DMS53 treated with DMSO at 0.1 percent for 48 hours (cell line): Measurements from ENCODE around the gene HSBP1L1.

Source experiments
- DNase-seq: peaks from one replicate; lab custom pipeline; 2025; ENCODE audit not compliant: unreplicated experiment; lab: John Stamatoyannopoulos, UW

The HSBP1L1 gene

DNA sequence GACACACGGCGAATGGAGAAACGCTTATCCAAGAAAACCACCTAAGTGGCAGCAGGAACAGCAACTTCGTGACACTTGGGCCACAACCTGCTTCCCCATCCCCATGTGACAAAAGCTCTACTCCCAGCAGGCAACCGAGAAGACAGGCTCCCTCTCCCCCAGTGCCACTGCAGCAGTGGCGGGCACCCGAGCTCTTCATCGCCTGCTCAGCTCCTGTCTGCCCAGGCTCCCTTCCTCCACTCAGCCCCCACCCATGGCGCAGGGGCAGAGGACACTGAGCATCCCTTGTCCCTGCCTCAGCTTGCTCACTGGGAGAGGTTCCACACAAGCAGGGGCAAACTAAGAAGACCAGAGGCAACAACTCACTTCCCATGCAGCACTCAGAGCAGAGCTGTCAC is 35.9 kb upstream of the HSBP1L1 start:
- no peak for DNase-seq

DNA sequence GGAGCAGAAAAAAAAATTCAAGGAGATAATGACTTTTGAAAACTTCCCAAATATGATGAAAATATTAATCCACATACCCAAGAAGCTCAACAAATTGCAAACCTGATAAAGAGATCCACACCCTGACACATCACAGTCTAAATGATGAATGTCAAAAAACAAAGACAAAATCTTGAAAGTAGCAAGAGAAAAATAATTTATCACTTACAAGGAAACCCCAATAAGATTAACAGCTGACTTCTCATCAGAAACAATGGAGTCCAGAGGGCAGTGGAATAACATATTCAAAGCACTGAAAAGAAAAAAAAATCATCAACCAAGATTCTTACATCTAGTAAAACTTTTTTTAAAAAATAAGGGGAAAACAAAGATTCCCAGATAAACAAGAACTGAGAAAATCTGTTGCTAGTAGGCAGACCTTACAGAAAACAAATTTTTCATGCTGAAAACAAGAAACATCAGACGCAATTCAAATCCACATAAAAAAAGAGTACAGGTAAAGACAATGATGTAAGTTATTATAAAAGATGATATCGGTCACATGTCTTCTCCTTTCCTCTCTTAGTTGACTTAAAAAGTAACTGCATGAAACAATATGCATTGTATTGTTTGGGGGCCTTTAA is 34.3 kb upstream of the HSBP1L1 start:
- DNase-seq = no peak

DNA sequence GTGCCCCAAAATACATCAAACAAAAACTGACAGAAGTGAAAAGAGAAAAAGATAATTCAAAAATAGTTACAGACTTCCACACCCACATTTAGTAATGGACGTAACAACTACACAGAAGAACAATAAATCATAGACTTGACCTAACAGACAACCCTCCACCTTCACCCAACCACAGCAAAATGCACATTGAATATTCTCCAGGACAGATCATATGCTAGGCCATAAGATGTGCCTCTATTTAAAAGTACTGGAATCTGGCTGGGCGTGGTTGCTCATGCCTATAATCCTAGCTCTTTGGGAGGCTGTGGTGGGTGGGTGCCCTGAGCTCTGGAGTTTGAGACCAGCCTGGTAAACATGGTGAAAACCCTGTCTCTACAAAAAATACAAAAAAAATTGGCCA is 33.0 kb upstream of the HSBP1L1 start:
- DNase-seq = no peak

DNA sequence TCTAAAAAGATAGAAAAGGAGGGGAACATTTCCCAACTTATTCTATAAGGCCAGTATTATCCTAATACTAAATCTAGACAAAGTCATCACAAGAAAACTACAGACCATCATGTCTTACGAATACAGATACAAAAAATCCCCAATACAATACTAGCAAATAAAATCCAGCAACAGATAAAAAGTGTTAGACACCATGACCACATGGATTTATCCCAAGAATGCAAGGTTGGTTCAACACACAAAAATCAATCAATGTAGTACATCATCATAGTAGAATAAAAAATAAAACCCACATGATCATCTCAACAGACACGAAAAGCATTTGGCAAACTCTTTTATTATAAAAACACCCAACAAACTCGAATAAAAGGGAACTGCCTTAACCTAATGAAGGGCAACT is 31.5 kb upstream of the HSBP1L1 start:
- no peak for DNase-seq

DNA sequence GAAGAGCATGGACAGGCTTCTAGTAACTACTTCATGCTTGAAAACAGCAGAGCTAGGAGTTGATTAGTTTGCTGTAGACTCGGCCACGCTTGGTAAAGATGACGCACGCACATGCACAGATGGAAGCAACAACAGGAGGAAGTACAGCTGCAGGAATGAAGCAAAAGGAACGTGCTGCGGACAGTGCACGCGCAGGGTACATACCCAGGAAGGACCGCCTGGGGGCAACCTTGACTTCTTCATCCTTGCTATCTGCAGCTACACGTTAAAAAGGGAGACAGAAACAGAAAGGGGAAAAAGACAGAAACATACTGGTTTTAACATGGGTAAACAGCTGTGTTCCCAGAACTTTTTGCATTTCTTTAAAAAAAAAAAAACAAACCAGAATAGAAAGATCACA is 30.7 kb upstream of the HSBP1L1 start:
- DNase-seq = no peak

DNA sequence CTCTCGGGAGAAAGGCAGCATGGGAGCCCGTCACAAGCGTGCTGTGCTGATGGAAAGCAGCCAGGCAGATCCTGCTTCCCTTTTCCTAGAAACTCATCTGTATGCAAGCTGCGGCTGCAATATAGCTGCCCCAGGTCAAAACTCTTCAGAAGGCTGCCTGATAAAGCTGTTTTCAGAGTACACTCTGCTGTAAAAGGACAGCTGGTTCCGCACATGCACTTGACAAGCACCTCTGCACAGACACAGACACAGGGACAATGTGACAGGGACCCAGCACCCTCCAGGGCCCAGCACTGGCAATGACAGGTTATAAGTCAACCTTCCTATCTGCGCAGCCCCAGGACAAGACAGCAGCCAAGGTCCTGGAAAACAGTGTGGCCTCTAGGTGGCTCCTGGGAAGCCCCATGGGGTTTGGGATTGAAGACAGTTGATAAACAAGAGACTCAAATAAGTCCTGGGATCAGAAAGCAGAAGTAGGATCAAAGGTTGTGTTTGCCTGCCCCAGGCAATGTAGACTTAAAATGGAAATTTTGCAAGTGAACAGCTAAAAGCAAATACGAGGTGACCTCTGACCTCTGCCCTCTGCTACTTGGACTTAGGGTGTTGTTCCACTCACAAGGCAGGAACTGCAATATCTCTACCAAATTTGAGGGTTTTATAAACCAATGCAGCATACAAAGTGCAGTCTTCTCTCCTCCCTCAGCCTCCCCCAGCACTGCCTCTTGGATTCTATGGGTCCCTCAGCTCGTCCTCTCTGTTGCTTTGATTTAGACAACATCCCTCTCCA is 29.9 kb upstream of the HSBP1L1 start:
- DNase-seq = no peak

DNA sequence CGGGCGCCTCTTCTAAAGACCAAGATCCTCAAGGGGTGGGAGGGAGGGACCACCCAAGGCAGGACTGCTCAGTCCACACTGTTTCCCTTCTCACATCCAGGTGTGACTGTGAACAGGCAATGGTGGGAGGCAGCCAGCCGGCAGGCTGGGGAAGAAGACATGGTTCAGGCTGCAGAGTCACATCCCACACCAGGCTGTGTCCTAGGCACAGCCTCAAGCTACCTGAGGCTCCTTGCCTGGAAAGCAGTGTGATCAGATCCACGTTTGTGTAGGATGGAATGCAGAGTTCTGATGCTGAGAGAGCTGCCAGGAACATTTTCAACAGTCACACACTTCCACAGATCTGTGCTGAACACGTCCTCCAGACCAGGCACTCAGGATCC is 29.4 kb upstream of the HSBP1L1 start:
- no peak for DNase-seq

DNA sequence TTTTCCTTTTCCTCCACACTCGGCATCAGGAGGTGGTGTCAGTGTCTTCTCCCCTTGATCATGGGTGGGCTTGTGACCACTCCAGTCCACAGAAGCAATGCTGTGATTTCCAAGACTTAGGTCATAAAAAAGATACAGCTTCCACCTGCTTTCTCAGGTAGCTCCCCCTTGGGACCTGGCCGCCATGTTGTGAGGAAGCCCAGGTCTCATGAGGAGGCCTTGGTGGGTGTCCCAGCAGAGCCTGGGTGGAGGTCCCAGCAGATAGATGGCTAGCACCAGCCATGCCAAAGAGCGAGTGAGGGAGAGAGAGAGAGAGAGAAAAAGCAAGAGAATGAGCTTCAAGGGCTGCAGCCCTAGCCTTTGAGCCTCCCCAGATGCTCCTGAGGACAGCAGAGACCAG is 28.9 kb upstream of the HSBP1L1 start:
- no peak for DNase-seq

DNA sequence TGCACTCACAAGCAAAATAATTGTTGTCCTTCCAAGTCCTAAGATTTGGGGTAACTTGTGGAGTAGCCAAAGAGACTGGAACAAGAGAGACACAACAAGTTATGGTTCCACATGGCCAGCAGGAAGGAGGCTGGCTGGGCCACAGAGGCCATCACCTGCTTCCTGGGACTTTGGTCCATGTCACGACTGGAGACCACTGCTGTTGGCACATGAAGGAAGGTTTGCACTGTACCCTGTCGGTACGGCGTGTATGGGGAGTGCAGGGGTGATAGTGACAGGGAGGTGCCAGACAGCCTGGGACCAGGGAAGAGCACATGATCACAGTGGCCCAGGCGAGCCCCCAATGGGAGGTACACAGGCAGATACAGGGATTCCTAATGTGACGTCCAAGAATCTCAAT is 28.5 kb upstream of the HSBP1L1 start:
- DNase-seq = no peak

DNA sequence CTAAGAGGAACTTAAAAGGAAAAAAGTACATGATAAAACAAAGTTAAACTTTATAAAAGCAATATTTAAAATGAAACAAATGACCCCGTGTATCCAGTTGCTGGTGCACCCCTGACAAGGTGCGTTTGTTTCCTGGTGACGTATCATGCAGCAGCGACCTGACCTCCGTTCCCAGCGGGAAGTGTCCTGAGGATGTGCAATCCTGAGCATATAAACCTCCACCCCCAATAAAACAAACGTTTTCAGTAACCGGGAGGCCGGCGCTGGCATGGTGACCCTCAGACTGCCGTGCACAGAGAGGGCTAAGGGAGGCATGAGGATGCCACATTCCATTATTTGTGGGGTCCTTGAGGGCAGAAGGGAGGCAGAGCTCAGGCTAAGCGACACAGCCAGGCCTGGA is 27.8 kb upstream of the HSBP1L1 start:
- DNase-seq = no peak

DNA sequence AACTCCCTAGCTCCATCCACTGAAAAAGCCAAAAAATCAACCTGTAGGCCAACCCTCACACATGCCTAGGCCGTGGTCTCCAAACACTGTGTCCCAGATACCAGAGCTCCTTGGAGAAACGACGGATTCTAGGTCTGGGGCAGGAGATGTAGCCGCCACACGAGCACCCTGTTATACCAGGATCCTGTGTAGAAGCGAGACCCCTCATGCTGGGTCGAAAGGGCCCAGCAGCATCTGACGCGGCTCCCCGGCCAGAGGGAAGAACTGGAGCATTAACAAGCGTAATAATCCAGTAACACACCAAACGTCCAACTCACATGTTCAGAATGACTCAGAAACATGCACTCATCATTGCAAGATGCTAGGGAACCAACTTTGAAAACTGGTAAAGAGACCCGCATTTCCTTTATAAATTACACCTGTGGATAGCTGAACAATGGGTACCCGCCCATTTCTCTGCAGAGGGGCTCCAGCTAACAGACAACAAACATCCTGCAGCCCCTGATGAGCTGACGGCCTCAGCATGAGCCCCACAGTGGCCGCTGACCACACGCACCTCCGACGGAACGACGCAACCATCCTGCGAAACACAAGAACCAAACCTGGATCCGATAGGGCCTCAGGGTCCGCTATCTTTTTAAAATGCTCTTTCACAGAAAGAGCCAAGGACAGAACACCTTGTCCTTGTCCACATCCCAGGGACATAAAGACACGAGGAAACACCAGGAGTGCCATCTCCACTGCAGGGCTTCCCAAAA is 27.2 kb upstream of the HSBP1L1 start:
- no peak for DNase-seq

DNA sequence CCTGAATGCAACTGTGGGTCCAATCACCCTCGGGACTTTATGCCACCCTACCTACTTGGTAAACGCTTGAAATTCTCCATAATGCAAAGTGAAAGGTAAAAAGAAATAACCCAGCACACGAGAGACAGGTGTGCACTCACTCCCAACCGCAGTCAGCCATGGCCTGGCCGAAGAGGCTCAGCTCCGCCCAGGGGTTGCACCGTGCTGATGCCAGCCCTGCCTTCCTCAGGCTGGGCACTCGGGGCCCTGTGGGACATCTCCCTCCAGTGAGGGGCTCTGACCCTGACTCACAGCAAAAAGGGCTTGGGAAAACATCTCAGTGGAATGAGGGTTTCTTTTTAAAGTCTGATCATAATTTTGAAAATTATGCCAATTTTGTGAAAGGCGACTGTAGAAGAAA is 26.2 kb upstream of the HSBP1L1 start:
- DNase-seq = no peak

DNA sequence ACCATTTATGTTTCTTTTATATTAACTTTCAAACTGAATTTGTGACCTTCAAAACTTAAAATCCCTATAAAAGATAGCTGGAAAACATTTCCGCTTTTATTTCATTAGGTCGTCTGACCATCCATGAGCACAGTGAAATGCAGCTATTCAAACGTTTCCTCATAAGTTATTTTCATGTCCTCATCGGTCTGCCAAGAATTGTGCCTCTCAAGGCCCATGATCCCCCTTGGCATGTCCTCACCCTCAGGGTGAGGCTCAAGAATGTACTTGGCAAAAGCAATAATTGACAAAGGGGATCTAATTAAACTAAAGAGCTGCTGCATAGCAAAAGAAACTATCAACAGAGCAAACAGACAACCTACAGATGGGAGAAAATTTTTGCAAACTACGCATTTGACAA is 25.3 kb upstream of the HSBP1L1 start:
- DNase-seq = no peak

DNA sequence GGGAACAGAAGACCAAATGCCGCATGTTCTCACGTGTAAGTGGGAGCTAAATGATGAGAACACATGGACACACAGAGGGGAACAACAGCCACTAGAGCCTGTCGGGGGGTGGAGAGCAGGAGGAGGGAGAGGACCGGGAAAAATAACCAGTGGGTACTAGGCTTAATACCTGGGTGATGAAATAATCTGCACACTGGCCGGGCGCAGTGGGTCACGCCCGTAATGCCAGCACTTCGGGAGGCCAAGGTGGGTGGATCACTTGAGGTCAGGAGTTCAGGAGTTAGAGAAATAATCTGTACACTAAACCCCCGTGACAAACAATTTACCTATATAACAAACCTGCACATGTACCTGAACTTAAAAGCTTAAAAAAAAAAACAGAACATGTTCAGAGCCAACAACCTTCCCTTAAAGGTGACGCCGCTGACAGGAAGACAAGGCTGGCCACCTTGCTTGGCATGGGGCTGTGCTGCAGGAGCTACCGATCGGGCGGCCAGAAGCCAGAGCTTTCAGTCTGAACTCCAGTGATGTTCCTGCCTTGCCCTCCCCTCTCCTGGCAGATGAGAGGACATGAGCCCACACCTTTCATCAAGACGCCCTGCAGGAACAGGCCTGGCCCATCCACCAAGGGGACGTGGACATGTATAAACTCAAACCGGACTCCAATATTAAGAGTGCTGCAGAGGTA is 24.2 kb upstream of the HSBP1L1 start:
- DNase-seq = no peak

DNA sequence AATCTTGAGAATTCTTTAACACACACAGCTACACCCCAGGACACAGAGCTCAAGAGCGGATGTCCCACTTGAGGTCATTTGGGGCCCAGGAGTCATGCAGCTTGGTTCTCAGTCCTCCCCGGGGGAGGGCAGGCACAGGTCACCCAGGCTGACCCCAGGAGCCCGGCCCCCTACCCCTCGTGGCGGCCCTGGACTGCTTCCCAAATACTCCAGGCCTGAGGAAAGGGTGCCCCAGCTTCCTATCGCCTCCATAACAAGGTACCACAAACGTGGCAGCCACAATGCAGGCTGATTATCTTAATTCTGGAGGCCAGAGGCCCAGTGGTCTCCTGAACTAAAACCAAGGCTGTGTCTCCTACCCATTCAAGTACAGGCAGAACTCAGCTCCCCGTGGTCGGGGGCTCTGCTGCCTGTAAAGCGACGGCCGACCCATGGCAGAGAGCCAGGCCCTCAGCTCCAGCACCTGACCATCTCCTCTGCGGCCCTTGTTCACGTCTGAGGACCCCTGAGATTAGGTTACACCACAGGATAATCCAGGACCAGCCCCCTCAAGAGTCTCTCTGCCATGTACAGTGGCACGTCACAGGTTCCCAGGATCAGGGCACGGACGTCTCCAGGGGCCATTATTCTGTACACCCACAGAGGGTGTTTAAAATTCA is 23.5 kb upstream of the HSBP1L1 start:
- no peak for DNase-seq

DNA sequence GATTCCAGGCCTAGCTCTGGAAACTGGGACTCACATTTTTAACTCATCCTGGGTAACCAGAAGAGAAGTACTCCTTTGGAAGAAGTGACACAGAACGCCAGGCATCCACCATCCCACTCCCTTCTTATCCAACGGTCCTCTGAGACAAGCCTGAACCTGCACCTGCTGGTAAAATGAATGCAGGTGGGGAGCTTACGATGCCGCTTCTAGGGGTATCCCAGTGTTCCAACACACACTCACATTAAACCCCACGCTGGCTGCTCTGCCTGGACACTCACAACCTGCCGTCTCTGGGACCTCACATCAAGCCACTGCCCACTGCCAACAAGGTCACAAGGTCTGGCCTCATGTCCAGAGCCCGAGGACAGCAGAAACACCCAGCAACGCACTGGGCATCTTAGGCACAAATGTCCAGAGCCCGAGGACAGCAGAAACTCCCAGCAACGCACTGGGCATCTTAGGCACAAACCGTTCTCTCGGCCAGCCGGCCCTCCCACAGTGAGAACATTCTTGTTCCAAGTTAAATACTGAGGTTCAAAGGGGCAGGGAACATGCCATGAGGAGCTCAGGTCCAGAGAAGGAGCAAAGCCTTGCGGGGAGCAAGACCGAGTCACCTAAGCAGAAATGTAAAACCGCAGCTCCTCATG is 22.8 kb upstream of the HSBP1L1 start:
- no peak for DNase-seq

DNA sequence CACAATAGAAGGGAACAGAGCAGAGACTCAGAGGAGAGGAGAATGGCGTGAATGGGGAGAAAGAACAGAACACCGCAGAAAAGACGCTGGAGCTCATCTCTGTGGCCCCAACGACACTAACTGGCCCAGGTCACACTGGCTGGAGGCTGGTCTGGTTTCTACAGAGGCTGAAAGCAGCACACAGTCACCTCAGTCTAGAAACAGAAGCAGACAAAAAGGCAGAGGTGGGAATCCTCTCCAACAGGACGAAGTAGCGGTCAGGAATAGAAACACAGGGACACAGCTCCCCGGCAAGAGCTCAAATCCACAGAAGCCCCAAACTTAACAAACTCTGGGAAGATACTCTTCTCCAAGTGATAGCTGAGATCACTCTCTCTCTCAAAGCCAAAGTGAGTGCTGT is 22.2 kb upstream of the HSBP1L1 start:
- no peak for DNase-seq

DNA sequence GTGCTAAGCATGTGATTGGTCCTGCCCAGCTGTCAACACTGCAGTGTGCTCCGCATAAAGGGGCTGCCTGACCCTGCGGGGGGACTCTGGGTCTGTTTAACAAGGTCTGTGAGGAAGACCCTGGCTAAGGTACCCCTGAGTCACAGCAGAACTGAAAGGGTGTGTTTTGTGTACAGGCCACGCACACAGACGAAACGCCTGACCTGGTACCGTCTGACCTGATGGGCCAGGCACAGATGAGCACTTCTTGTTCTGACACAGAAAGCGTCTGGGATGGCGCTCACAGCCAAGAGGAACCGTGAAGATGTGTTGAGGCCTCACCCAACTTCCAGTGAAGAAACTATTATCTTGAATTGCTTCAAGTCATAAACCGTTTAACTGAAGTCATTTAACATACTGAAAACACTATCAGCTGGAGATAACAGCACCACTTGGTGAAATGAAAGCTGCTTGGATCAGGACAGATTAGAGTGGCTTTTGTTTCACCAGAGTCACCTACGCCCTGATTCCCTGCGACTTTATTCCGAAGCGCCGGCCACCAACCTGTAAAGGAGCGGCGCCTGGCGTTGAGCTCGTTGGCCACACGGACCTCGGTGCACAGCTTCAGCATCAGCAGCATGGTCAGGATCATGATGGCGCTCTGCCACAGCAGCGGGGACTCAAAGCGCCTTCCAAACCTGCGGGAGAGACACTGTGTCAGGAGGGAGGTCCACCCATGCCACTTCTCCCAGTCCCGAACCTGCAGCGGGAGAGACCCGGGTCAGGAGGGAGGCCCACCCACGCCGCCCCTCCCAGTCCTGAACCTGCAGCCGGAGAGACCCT is 21.4 kb upstream of the HSBP1L1 start:
- no peak for DNase-seq

DNA sequence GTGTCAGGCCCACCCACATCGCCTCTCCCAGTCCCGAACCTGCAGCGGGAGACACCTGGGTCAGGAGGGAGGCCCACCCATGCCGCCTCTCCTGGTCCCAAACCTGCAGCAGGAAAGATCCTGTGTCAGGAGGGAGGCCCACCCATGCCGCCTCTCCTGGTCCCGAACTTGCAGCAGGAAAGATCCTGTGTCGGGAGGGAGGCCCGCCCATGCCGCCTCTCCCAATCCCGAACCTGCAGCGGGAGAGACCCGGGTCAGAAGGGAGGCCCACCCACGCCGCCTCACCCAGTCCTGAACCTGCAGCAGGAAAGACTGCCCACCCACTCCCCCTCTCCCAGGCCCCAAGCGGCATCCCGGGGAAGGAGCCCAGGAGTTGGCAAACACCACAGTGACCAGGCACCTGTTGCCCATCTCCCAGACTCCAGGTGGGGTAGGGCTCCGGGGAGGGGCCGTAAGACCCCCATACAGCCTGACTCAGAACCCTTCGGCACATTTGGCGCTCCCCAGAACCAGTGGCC is 20.8 kb upstream of the HSBP1L1 start:
- no peak for DNase-seq
